Mesenteric fat pad (tissue), 1 donor: ENCODE results near the gene L2HGDH. TPM values are rescaled to one million over a fixed set of nuclear protein-coding genes. Genes with fewer than 3 reads are reported as not detected.

Source experiments
- DNase-seq: peaks from one replicate; pipeline ENCODE4 v3.0.0-alpha.2; 2020; ENCODE audit warnings: low spot score
- microRNA-seq: library from miRNA; unstranded; fragments of <30 nt; microRNA quantifications from one replicate; pipeline ENCODE4 v1.2.0, GENCODE V29; 2020; ENCODE audit warnings: borderline number of aligned reads
- total RNA-seq: library from RNA; stranded (reverse); fragmentation: NEBNext Ultra II Directional; extraction: Animal tissue kit (Norgen Biotek cat#: 25700); gene quantifications from one replicate; pipeline ENCODE4 v1.2.1, GENCODE V29; 2021
- donor health status: DM: yes; HTN: yes; CAD: no.

L2HGDH gene
- total RNA-seq, 1 donor from 2014 or later: 4.8 TPM

DNA sequence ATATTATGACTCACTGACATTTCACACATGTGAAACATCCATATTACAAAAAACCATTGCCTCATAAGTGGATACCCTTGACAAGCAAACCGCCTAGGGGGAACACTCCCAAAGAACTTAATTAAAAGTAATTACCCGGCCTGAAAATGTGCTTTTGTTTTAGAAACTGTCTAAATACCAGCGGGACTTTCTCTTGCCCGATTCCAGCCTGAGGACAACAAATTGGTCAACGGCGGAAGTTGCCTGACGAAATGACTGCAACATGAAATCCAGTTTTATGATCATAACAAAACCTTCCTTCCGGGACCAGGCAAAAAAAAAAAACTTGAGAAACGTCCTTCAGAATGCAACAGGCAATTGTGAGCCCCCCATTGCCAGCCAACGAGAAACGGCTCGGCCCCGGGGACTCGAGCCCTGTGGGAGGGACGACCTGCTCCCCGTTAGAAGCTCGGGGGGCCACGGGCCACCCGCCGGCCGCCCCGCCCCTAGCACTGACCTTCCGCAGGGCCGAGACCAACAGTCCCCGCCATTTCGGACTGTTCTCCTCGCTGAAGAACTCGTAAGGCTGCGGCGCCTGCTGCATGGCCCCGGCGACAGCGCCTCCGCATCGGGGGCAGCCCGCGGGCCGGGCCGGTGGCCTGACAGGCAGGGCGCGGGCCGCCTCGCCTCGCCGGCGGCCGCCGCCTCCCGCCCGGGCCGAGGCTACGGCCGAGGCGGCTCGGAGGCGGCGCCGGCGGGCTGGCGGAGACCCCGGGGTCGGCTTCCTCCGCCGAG, 81.1 kb downstream of the L2HGDH start:
- peak; percentile 91 for DNase-seq

DNA sequence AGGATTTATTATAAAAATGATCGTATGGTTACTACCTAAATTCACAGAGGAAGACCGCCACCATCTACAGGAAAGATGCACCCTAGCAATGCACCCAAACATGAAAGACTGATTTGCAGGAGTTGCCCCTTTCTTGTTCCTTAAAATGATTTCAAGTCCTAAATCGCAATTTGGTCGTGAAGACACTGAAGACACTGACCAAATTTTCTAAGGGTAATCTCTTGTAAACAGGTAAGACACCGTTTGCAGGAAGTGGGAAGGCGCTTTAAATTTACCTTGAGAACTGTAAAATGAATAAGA, 81.7 kb downstream of the L2HGDH start:
- no peak for DNase-seq

DNA sequence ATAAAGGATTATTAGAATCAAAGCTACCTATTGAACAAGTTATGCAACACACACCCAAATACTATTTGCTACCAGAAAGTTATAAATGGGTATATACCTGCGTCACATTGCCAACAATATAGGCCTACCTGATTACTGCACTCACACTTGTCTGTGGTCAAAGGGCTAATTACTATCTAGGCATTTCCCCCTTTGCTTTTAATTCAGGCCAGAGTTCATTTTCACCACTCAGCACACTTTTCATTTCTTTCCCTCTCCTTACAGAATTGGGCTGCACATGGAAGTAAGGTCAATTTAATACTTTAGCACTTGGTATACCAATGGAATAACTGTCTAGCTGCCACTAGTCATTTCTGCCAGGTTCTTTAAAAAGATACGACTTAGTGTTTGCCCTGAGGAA, 82.3 kb downstream of the L2HGDH start:
- no peak for DNase-seq

DNA sequence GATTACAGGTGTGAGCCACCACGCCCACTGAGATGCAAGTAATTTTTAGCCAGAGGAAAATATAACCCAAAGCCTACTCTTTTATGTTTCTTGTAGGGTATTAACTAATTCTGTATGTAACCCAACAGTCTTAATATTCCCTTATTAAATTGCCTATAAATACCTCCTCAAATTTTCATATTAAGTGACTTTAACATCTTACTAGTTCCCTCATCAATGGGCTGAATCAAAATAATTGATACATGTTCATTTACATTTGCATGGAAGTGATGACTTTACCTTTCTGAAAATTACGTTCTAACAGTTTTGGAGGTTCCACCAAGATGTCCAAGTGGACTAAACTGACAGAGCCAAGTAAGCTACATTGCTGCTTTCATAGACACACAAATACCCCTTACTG, 83.7 kb downstream of the L2HGDH start:
- no peak for DNase-seq

DNA sequence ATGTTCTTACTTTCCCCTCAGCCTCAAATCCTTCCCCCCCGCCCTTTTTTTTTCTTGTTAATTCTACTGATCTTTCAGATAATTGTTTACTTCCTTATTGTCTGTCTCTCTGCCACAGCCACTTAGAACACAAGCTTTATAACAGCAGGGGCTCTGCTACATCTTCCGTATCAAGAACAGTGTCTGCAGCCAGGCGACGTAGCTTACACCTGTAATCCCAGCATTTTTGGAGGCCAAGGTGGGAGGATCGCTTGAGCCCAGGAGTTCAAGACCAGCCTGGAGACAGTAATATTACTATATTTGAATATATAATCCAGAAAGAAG, 86.1 kb downstream of the L2HGDH start:
- DNase-seq: no peak

DNA sequence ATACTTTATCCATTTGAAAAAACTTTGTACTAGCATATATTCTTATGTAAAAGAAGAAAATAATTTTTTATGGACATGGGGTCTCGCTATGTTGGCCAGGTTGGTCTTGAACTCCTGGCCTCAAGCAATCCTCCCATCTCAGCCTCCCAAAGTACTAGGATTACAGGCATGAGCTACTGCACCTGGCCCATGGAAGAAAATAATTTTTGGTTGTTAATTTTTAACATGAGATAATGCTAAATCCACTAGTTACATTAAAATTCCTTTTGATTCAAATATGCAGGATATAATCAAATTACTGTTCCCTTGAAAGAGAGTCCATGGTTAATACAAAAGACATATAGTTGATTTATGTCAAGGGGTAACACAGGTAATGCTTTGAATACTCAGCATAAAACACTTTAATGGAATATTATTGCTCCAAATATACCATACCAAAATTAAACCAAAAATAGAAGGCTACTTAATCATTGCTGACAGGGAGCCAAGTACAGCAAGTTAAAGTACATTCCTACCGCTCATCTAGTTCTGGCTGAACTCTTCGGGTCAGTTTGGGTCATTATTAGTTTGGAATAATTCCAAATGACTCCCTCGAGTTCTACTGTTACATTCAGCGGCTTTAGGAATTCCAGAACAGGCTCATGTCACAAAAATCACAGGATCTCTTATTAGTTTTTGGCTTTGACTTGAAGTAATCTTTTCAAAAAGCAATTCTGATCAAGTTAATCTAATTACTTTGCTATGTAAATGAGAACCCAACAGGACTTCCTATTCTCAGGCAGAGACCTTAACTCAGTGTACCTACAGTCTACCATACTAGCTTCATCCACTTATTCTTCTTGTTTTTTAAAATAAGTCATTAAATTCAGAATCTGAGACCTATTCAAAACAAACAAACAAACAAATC, 86.7 kb downstream of the L2HGDH start:
- no peak for DNase-seq

DNA sequence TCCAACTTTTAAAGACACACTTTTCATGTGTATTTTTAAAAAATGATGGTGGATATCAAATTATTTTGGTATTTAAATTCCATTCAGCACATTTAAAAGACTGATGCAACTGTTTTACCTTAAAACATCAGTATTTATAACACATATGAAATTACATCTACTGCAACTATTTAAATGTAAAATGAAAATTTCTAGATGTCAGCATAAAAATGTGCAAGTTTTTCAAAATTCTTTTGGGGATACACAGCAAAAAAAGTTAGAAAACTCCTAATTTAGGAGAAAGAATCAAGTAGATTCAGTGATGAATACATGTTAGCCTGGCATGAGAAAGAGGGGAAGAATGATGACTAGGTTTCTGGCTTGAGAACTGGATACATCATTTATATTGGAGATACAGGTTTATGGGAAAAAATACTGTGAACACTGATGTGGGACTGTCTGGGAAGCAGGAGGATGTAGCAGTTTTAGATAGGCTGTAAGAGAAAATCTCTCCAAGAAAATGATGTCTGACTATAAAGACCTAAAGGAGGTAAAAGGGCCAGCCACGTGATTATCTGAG, 89.9 kb downstream of the L2HGDH start:
- no peak for DNase-seq

DNA sequence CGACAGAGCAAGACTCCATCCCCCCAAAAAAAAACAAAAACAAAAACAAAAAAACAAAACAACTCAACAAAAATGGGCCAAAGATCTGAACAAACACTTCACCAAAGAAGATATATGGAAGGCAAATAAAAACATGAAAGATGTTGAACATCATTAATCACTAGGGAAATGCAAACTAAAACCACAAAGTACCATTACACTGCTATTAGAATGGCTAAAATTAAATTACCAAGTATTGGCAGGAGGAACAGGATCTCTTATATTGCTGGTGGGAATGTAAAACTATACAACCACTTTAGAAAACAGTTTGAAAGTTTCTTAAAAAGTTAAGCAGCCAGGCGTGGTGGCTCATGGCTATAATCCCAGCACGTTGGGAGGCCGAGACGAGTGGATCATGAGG, 93.5 kb downstream of the L2HGDH start:
- no peak for DNase-seq

DNA sequence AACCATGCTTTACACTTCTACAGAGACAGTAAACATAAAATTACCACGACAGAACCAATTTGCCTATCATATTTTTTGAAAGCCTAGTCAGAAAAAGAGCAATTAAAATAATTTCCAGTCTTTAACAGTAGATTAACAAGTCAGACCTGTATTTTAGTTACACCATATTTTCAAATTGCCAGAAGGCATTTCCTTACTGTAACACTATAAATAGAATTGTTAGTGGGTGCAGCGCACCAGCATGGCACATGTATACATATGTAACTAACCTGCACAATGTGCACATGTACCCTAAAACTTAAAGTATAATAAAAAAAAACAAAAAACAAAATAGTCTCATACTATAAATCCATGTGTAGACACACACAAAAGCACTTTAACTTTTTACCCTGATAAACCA, 96.6 kb downstream of the L2HGDH start:
- no peak for DNase-seq

DNA sequence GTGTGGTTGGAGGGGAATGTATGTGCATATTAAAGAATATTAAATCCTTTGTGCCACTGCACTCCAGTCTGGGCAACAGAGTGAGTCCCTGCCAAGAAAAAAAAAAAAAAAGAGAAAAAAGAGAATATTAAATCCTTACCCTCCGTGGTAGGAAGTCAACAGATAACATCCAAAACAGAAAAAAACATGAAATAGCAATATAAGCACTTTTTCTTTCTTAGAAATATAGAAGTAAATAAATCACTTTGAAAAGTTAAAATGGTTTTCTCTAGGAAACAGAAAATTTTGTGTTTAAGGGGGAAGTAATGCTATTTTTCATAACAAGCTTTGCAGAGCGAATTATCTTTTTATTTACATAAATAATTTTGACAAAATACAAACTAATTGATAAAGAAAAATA, 98.2 kb downstream of the L2HGDH start:
- no peak for DNase-seq

DNA sequence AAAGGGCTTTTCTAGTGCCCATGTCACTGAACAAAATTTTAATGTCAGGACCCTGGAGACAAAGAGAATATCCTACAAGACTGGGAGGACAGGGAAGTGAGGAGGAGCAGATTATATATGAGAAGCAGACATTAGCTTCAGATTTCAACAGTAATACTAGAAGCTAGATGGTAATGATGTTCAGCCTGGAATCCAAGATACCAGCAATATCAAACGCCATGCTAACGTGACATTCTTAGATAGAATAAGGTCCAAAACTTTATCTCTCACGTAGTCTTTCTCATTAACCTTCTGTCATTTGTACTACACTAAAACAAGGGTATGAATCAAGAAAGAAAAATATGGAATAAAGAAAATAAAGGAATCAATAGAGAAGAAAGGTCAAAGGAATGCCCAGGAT, 99.3 kb downstream of the L2HGDH start:
- no peak for DNase-seq

DNA sequence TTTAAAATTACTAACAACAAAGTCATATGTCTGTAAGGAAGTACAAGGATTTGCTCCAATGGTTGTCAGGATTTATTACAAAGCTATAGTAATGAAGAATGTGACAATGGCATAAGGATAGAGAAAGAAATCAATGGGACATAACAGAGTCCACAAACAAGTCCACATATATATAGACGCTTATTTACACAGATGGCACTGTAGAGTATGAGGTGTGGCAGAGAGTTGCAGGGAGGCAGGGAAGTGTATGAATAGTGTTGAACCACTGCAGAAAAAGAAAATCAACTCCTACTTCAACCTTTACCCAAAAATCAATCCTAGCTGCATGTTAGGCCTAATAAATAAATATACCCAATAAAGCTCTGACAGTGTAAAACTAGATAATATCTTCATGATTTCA, 102.0 kb downstream of the L2HGDH start:
- no peak for DNase-seq

DNA sequence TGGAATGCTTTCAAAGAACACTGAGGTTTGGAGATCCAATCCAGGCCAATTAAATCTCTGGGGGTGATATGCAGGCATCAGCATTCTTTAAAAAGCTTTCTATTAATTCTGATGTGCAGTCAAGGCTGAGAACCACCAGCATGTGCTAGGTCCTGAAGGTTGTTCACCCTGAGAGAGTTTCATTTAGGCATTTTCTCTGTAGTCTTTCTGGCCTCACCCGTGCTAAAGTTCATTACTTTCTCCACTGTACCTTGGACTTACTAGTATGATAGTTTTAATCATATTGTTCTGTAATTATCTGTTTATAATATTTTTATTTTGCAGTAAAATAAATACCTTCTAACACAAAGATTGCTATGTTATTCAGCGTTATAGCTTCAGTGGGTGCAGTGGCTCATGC, 113.5 kb downstream of the L2HGDH start:
- no peak for DNase-seq

DNA sequence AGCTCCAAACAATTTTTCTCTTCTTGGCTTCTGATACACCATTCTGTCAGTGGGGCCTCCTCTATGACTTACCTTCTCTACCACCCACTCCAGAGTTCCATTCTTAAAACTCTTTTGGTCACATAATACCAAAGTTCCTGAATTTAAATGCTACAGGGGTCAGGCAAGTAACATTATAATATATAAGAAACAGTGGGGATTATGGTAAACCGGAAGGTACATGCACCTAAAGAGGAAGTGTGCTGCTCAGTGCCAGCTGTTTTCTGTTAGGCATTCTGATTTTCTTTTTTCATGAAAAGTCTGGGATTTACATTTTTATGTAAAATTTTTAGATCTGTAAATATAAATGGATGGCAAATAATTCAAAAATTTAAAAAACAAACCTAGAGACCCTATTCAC, 120.5 kb downstream of the L2HGDH start:
- DNase-seq: no peak

Small RNAs within 50 kb of the gene (microRNA-seq; reads per million reads assigned to microRNA genes)
- not detected for gene MIR4504

Other genes starting within 250 kb of the L2HGDH start
- gene VCPKMT, start 195.7 kb downstream of the L2HGDH start, total RNA-seq: 5.8 TPM
- 33.0 TPM for gene SOS2, start 80.7 kb downstream of the L2HGDH start, total RNA-seq
- 19.5 TPM for gene DMAC2L, start 95 bp upstream of the L2HGDH start, total RNA-seq
- 26.2 TPM for gene CDKL1, start 84.7 kb upstream of the L2HGDH start, total RNA-seq
- gene MAP4K5, start 220.3 kb upstream of the L2HGDH start, total RNA-seq: 52.6 TPM
- 3.6 TPM for gene ATL1, start 247.9 kb upstream of the L2HGDH start, total RNA-seq